Skeletal muscle cell (primary cell): ENCODE measurements around the gene RFPL4A.
"Not testable (repeated sequence)": the region's sequence is repeated elsewhere in the genome, so short reads cannot be mapped to it uniquely, and the experiment has no call there.

Source experiments
- DNase-seq: peaks from one replicate; pipeline ENCODE4 v3.0.0-alpha.2; 2010; ENCODE audit warnings: low read depth
- H3K4me3 ChIP-seq: 2 replicates; pipeline ENCODE4 v1.5.1; 2011; ENCODE audit warnings: low read depth, mild to moderate bottlenecking, control low read depth, low read length, moderate library complexity

RFPL4A gene

GRCh38 chr19:55758797-55759196 lies at the start of gene RFPL4A:
RFPL4A (plus strand) TSS chr19:55759097; CDS start chr19:55761801, 2,704 bp downstream.
- not testable (repeated sequence) for DNase-seq, H3K4me3 ChIP-seq

- no peak for DNase-seq
- no peak overlapping the region for H3K4me3 ChIP-seq
Measured at GRCh38 chr19:55711719-55712118, 47.2 kb upstream of the RFPL4A start.

GRCh38 chr19:55712804-55713631 lies 45.9 kb upstream of the RFPL4A start:
- no peak overlapping the region for H3K4me3 ChIP-seq
- DNase-seq, result no peak

- H3K4me3 ChIP-seq, result no peak overlapping the region
- DNase-seq, result no peak
Measured at GRCh38 chr19:55716531-55716930, 42.4 kb upstream of the RFPL4A start.

GRCh38 chr19:55717251-55717650 lies 41.6 kb upstream of the RFPL4A start:
- no peak for DNase-seq
- H3K4me3 ChIP-seq, result no peak overlapping the region

- DNase-seq, H3K4me3 ChIP-seq: not testable (repeated sequence)
Measured at GRCh38 chr19:55717879-55718711, 40.8 kb upstream of the RFPL4A start.

GRCh38 chr19:55720214-55720746 lies 38.6 kb upstream of the RFPL4A start:
- H3K4me3 ChIP-seq, result no peak overlapping the region
- no peak for DNase-seq

GRCh38 chr19:55720801-55721200 lies 38.1 kb upstream of the RFPL4A start:
- H3K4me3 ChIP-seq, result no peak overlapping the region
- DNase-seq, result no peak

- no peak for DNase-seq
- H3K4me3 ChIP-seq, result no peak overlapping the region
Measured at GRCh38 chr19:55723491-55723890, 35.4 kb upstream of the RFPL4A start.

- DNase-seq, H3K4me3 ChIP-seq: not testable (repeated sequence)
Measured at GRCh38 chr19:55730378-55730777, 28.5 kb upstream of the RFPL4A start.

GRCh38 chr19:55738302-55738701 lies 20.6 kb upstream of the RFPL4A start, which contains the start of gene NLRP9:
NLRP9 (minus strand) TSS chr19:55738402; CDS start chr19:55738374, 28 bp downstream.
- DNase-seq, result no peak
- H3K4me3 ChIP-seq, result no peak within 1 kb of the TSS

- DNase-seq, result no peak
- no peak overlapping the region for H3K4me3 ChIP-seq
Measured at GRCh38 chr19:55750715-55751114, 8.2 kb upstream of the RFPL4A start.

- no peak for DNase-seq
- H3K4me3 ChIP-seq, result no peak overlapping the region
Measured at GRCh38 chr19:55753401-55753800, 5.5 kb upstream of the RFPL4A start.

GRCh38 chr19:55756808-55757207 lies 2.1 kb upstream of the RFPL4A start:
- H3K4me3 ChIP-seq, DNase-seq: not testable (repeated sequence)

- DNase-seq, result no peak
- H3K4me3 ChIP-seq, result no peak overlapping the region
Measured at GRCh38 chr19:55766466-55766865, 7.6 kb downstream of the RFPL4A start.

GRCh38 chr19:55768818-55769217 lies 9.9 kb downstream of the RFPL4A start, which contains the start of gene RFPL4AL1:
RFPL4AL1 (plus strand) TSS chr19:55769118; CDS start chr19:55771805, 2,687 bp downstream.
- not testable (repeated sequence) for DNase-seq

GRCh38 chr19:55769632-55770031 lies 10.7 kb downstream of the RFPL4A start:
- H3K4me3 ChIP-seq, DNase-seq: not testable (repeated sequence)

More at GRCh38 chr19:55768818-55769217, 9.9 kb downstream of the RFPL4A start, which contains the start of gene RFPL4AL1:
- not testable (repeated sequence) for H3K4me3 ChIP-seq

- DNase-seq, result no peak
- H3K4me3 ChIP-seq, result no peak overlapping the region
Measured at GRCh38 chr19:55777528-55777927, 18.6 kb downstream of the RFPL4A start.

- H3K4me3 ChIP-seq, result no peak overlapping the region
- DNase-seq, result no peak
Measured at GRCh38 chr19:55778331-55778730, 19.4 kb downstream of the RFPL4A start.

GRCh38 chr19:55781112-55781511 lies 22.2 kb downstream of the RFPL4A start:
- DNase-seq, result no peak
- no peak overlapping the region for H3K4me3 ChIP-seq
